NB4 (cell line): Measurements from ENCODE around the gene ZYX.

ENCODE experiments used
- MYC ChIP-seq: IDR thresholded peaks from 2 replicates; pipeline ENCODE4 v1.6.1; 2011; ENCODE audit warnings: low read depth, low read length
- POLR2A ChIP-seq: IDR thresholded peaks from 2 replicates; pipeline ENCODE4 v1.6.1; 2011; ENCODE audit warnings: mild to moderate bottlenecking; ENCODE audit not compliant: insufficient read length; ENCODE audit errors: extremely low read depth
- TF ChIP-seq, protein P1 (sequence below): IDR thresholded peaks from one replicate; pipeline ENCODE4 v1.5.1; 2012; ENCODE audit warnings: low read depth, low read length
- TF ChIP-seq, protein P2 (sequence below): IDR thresholded peaks from 2 replicates; pipeline ENCODE4 v1.6.1; 2011; ENCODE audit warnings: low read depth, low read length

DNA sequence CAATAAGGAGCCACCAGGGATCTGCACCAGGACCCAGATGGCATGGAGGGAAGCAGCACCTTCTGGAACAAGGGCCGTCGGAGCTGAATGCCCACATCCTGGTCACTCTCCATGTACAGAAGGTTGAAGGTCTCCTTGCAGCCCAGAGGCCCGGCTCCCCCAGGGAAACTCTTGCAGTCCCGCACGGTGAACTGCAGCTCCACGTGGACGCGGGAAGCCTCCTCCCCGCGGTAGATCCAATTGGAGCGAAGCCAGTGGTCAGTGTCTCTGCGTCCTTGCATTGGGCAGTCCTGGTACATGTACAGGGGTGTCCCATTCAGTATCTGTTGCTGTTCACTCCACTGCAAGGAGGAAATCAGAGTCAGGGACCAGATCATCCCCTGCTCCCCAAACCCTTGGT is 20.1 kb downstream of the ZYX start:
- TF ChIP-seq, protein P1, sequence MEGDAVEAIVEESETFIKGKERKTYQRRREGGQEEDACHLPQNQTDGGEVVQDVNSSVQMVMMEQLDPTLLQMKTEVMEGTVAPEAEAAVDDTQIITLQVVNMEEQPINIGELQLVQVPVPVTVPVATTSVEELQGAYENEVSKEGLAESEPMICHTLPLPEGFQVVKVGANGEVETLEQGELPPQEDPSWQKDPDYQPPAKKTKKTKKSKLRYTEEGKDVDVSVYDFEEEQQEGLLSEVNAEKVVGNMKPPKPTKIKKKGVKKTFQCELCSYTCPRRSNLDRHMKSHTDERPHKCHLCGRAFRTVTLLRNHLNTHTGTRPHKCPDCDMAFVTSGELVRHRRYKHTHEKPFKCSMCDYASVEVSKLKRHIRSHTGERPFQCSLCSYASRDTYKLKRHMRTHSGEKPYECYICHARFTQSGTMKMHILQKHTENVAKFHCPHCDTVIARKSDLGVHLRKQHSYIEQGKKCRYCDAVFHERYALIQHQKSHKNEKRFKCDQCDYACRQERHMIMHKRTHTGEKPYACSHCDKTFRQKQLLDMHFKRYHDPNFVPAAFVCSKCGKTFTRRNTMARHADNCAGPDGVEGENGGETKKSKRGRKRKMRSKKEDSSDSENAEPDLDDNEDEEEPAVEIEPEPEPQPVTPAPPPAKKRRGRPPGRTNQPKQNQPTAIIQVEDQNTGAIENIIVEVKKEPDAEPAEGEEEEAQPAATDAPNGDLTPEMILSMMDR = no peak
- TF ChIP-seq POLR2A = no peak
- no peak for TF ChIP-seq MYC
- TF ChIP-seq, protein P2, sequence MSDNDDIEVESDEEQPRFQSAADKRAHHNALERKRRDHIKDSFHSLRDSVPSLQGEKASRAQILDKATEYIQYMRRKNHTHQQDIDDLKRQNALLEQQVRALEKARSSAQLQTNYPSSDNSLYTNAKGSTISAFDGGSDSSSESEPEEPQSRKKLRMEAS = no peak
